ENCODE results near the gene GOLGA6L6. TPM values are rescaled to one million over a fixed set of nuclear protein-coding genes. Genes with fewer than 3 reads are reported as not detected.
"Not testable (repeated sequence)": the region's sequence is repeated elsewhere in the genome, so short reads cannot be mapped to it uniquely, and the experiment has no call there.

Gene GOLGA6L6
- total and polyA plus RNA-seq, 9 donors: not detected

- H3K27ac ChIP-seq (ENCODE audit: low read length); DNase-seq; H3K4me1 ChIP-seq (ENCODE audit: control insufficient read depth, insufficient read depth, low read length); H3K27me3 ChIP-seq (ENCODE audit: control insufficient read depth, insufficient read depth, low read length); H3K4me3 ChIP-seq (ENCODE audit: low read length); H3K9me3 ChIP-seq (replicated peaks; ENCODE audit: control insufficient read depth, low read depth, low read length); H3K36me3 ChIP-seq (ENCODE audit: control insufficient read depth, insufficient read depth, low read length): not testable (repeated sequence)
- no CpG with 5 or more reads among the region's 3 CpGs for WGBS (ENCODE audit: insufficient coverage)
These were observed 38.8 kb downstream of the GOLGA6L6 start for GRCh38 chr15:20502839-20503238.

DNA sequence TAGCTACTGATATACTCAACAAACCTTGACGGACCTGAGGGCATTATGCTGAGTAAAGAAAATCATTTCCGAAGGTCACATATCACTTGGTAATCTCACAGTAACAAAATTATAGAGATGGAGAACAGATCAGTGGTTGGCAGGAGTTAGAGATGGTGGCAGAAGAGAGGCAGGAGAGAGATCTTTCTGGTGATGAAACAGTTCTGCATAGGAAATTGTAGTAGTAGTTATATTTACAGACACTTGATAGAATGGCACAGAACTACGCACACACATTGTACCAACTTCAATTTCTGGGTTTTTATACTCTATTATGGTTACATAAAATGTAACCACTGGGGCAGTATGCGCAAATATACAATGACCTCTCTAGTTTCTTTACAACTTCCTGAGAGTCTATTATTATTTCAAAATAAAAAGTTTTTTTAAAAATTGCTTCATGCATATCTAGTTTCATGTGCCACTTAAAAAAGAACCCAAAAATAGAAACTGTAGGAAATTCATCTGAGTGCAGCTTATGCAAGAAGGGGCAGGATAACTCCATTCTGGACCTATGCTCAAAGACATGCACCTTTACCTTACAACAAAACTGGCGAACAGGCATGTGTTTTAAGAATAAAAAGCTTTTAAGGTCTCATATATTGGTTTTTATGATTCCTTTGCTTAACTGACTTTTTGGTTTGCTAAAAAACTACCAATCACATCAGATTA, 39.9 kb downstream of the GOLGA6L6 start:
- H3K9me3 ChIP-seq (replicated peaks; ENCODE audit: control insufficient read depth, low read depth, low read length); H3K4me1 ChIP-seq (ENCODE audit: control insufficient read depth, insufficient read depth, low read length); H3K36me3 ChIP-seq (ENCODE audit: control insufficient read depth, insufficient read depth, low read length); H3K4me3 ChIP-seq (ENCODE audit: low read length); DNase-seq; H3K27me3 ChIP-seq (ENCODE audit: control insufficient read depth, insufficient read depth, low read length); H3K27ac ChIP-seq (ENCODE audit: low read length): not testable (repeated sequence)
- no CpG with 5 or more reads among the region's 5 CpGs for WGBS (ENCODE audit: insufficient coverage)

- H3K36me3 ChIP-seq (ENCODE audit: control insufficient read depth, insufficient read depth, low read length); H3K4me1 ChIP-seq (ENCODE audit: control insufficient read depth, insufficient read depth, low read length); H3K27me3 ChIP-seq (ENCODE audit: control insufficient read depth, insufficient read depth, low read length); H3K27ac ChIP-seq (ENCODE audit: low read length); DNase-seq; H3K4me3 ChIP-seq (ENCODE audit: low read length); H3K9me3 ChIP-seq (replicated peaks; ENCODE audit: control insufficient read depth, low read depth, low read length): not testable (repeated sequence)
- WGBS (ENCODE audit: insufficient coverage): no CpG with 5 or more reads among the region's 9 CpGs
These were observed 43.8 kb downstream of the GOLGA6L6 start for GRCh38 chr15:20497781-20498180.

GRCh38 chr15:20493035-20493434, 48.6 kb downstream of the GOLGA6L6 start:
- not testable (repeated sequence) for H3K4me1 ChIP-seq (ENCODE audit: control insufficient read depth, insufficient read depth, low read length); DNase-seq; H3K27ac ChIP-seq (ENCODE audit: low read length); H3K9me3 ChIP-seq (replicated peaks; ENCODE audit: control insufficient read depth, low read depth, low read length); H3K27me3 ChIP-seq (ENCODE audit: control insufficient read depth, insufficient read depth, low read length); H3K4me3 ChIP-seq (ENCODE audit: low read length); H3K36me3 ChIP-seq (ENCODE audit: control insufficient read depth, insufficient read depth, low read length)
- no CpG with 5 or more reads among the region's 5 CpGs for WGBS (ENCODE audit: insufficient coverage)

DNA sequence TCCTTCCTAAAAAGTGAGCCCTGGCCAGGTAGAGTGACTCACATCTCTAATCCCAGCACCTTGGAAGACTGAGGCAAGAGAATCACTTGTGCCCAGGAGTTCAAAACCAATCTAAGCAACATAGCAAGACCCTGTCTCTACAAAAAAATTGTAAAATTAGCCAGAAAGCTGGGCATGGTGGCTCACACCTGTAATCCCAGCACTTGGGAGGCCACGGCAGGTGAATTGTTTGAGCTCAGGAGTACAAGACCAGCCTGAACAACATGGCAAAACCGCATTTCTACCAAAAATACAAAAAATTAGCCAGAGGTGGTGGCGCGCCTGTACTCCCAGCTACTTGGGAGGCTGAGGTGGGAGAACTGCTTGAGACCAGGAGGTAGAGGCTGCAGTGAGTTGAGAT, 49.0 kb downstream of the GOLGA6L6 start:
- DNase-seq; H3K4me1 ChIP-seq (ENCODE audit: control insufficient read depth, insufficient read depth, low read length); H3K36me3 ChIP-seq (ENCODE audit: control insufficient read depth, insufficient read depth, low read length); H3K27ac ChIP-seq (ENCODE audit: low read length); H3K27me3 ChIP-seq (ENCODE audit: control insufficient read depth, insufficient read depth, low read length); H3K4me3 ChIP-seq (ENCODE audit: low read length); H3K9me3 ChIP-seq (replicated peaks; ENCODE audit: control insufficient read depth, low read depth, low read length): not testable (repeated sequence)
- no CpG with 5 or more reads among the region's 4 CpGs for WGBS (ENCODE audit: insufficient coverage)

DNA sequence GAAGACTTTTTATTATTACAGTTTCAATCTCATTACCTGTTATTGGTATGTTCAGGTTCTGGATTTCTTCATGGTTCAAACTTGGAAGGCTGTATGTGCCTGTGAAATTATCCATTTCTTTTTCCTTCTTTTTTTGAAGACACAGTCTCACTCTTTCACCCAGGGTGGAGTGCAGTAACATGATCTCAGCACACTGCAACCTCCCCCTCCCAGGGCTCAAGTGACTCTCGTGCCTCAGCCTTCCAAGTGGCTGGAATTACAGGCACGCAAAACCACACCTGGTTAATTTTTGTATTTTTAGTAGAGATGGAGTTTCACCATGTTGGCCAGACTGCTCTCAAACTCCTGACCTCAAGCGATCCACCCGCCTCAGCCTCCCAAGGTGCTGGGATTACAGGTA, 52.3 kb downstream of the GOLGA6L6 start:
- not testable (repeated sequence) for H3K4me3 ChIP-seq (ENCODE audit: low read length); H3K9me3 ChIP-seq (replicated peaks; ENCODE audit: control insufficient read depth, low read depth, low read length)
- WGBS (ENCODE audit: insufficient coverage): no CpG with 5 or more reads among the region's 4 CpGs

More for the DNA sequence above, 52.3 kb downstream of the GOLGA6L6 start:
- H3K4me1 ChIP-seq (ENCODE audit: control insufficient read depth, insufficient read depth, low read length); H3K36me3 ChIP-seq (ENCODE audit: control insufficient read depth, insufficient read depth, low read length); H3K27ac ChIP-seq (ENCODE audit: low read length); H3K27me3 ChIP-seq (ENCODE audit: control insufficient read depth, insufficient read depth, low read length); DNase-seq: not testable (repeated sequence)

Data from muscle of leg (tissue), 11 donors.